WI38 (cell line): ENCODE results near the gene ERCC6L2.

Experiments
- H3K4me3 ChIP-seq: 2 replicates; pipeline ENCODE4 v1.5.1; 2011; ENCODE audit warnings: low read depth, mild to moderate bottlenecking, control low read depth, low read length
- CTCF ChIP-seq: IDR thresholded peaks from 2 replicates; pipeline ENCODE4 v1.5.1; 2012; ENCODE audit warnings: low read depth, mild to moderate bottlenecking, control low read depth, low read length

ERCC6L2 gene

GRCh38 chr9:96006961-96007360 lies 131.5 kb downstream of the ERCC6L2 start:
- no peak overlapping the region for H3K4me3 ChIP-seq
- no peak for TF ChIP-seq CTCF

GRCh38 chr9:96008502-96009222 lies 133.2 kb downstream of the ERCC6L2 start:
- TF ChIP-seq CTCF = no peak
- H3K4me3 ChIP-seq = no peak overlapping the region

- H3K4me3 ChIP-seq = no peak overlapping the region
- no peak for TF ChIP-seq CTCF
Observed at GRCh38 chr9:96009223-96009602, 133.7 kb downstream of the ERCC6L2 start.

DNA sequence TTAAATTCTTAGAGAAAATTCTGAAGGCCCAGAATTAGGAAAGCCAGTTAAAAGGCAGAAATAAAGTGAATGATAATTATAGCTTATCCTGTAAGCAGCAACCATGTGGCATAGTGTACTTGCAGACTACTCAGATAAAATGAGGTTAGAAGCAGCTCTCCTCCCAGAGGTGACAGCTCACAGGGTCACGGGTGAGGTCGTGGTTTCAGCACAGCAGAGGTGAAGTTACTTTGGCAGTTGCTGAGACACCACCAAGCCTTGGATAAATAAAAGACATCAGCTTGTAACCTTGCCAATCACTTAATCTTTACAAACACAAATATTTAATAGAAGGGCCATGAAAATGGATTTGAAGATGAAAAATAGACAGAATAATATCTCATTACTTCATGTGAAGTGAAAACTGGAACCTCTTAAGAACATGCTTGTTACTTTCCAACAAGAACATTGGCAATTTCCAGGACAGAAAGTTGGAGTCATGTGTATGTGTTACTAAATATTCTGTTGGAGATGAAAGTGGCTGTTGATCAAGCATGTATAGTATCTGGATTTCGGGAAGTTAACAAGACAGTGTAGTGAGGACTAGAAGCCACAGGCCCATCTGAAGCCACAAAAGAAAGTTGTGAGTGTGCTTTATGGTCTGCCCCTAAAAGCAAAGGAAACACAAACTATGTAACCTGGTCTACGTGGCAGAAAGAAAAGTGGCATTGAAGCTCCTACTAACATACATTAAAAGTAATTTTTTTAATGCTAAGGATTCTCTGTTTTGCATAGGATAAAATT lies 134.4 kb downstream of the ERCC6L2 start:
- H3K4me3 ChIP-seq = no peak overlapping the region
- no peak for TF ChIP-seq CTCF

GRCh38 chr9:96014078-96014477 lies 138.6 kb downstream of the ERCC6L2 start:
- H3K4me3 ChIP-seq = no peak overlapping the region
- TF ChIP-seq CTCF = no peak

- TF ChIP-seq CTCF = no peak
- H3K4me3 ChIP-seq = no peak overlapping the region
Observed at GRCh38 chr9:96015876-96016686, 140.6 kb downstream of the ERCC6L2 start.
